Measurements from ENCODE around the gene SCNM1.
"Not testable (repeated sequence)": the region's sequence is repeated elsewhere in the genome, so short reads cannot be mapped to it uniquely, and the experiment has no call there.

SCNM1 gene

DNA sequence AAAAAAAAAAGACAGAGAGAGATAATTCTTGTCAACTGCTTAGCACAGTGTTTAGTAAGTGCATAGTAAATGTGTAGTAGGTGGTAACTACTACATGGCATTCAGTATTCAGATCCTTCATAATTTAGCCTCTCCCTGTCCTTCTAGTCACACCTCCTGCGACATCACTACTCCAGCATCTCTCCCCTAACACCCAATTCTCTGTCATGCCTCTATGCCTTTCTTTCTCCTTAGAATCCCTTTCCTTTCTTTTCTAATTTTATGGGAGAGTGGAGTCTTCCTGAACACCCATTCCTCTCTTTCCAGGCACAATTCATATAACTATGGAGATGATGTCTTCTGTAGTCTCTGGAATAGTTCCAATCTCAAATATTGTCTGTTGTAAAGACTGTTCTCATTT is 27.9 kb downstream of the SCNM1 start:
- no peaks in the 10 kb centered on the region for H3K36me3 ChIP-seq (ENCODE audit: control insufficient read depth, insufficient read depth, low read length)
- no peak for DNase-seq (ENCODE audit: low read depth, low spot score)
- no CpG with 5 or more reads among the region's 1 CpG for WGBS (ENCODE audit: insufficient coverage, insufficient read length)
- no peaks in the 10 kb centered on the region for H3K9me3 ChIP-seq (ENCODE audit: control insufficient read depth, insufficient read depth, low read length)
- H3K4me1 ChIP-seq (ENCODE audit: control insufficient read depth, insufficient read depth, low read length) = no peaks in the 10 kb centered on the region; the same call in 1 of the 2 replicates
- no peak overlapping the region for H3K4me3 ChIP-seq (ENCODE audit: low read length)
- no peaks in the 10 kb centered on the region for H3K27me3 ChIP-seq (ENCODE audit: control insufficient read depth, insufficient read depth, low read length)
- H3K27ac ChIP-seq (ENCODE audit: low read length) = no peak overlapping the region

GRCh38 chr1:151194894-151195594 is 29.1 kb downstream of the SCNM1 start:
- H3K9me3 ChIP-seq (ENCODE audit: control insufficient read depth, insufficient read depth, low read length); H3K4me3 ChIP-seq (ENCODE audit: low read length); H3K27ac ChIP-seq (ENCODE audit: low read length); H3K27me3 ChIP-seq (ENCODE audit: control insufficient read depth, insufficient read depth, low read length); DNase-seq (ENCODE audit: low read depth, low spot score); H3K36me3 ChIP-seq (ENCODE audit: control insufficient read depth, insufficient read depth, low read length); H3K4me1 ChIP-seq (ENCODE audit: control insufficient read depth, insufficient read depth, low read length): not testable (repeated sequence)
- no CpG with 5 or more reads among the region's 17 CpGs for WGBS (ENCODE audit: insufficient coverage, insufficient read length)

- no peak overlapping the region for H3K27ac ChIP-seq (ENCODE audit: low read length)
- no peak overlapping the region for H3K4me3 ChIP-seq (ENCODE audit: low read length)
- H3K9me3 ChIP-seq (ENCODE audit: control insufficient read depth, insufficient read depth, low read length) = no peaks in the 10 kb centered on the region
- H3K36me3 ChIP-seq (ENCODE audit: control insufficient read depth, insufficient read depth, low read length) = no peaks in the 10 kb centered on the region
- H3K27me3 ChIP-seq (ENCODE audit: control insufficient read depth, insufficient read depth, low read length) = no peaks in the 10 kb centered on the region
- no peaks in the 10 kb centered on the region; the same call in 1 of the 2 replicates for H3K4me1 ChIP-seq (ENCODE audit: control insufficient read depth, insufficient read depth, low read length)
- no peak for DNase-seq (ENCODE audit: low read depth, low spot score)
- WGBS (ENCODE audit: insufficient coverage, insufficient read length) = no CpG with 5 or more reads among the region's 14 CpGs
These were observed 30.4 kb downstream of the SCNM1 start for GRCh38 chr1:151196292-151196800.

DNA sequence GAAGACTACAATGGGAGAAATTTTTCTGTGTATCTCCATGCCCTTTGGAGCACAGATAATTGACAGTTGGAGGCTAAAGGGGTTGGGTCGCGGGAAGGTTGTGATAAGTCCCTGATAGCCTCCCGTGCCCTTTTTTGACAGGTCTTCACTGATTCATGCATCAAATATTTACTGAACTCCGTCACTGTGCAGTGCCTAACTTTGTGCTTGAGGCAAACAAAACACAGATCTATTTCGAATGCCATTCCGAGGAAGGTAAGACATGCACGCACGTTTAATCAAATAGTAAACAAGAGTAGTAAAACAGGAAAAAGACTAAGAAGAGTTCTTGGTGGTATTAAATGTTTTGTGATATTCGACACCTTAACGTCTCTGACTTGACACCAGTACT is 31.9 kb downstream of the SCNM1 start:
- H3K4me3 ChIP-seq (ENCODE audit: low read length) = peak overlapping the region; percentile 73
- no peaks in the 10 kb centered on the region for H3K9me3 ChIP-seq (ENCODE audit: control insufficient read depth, insufficient read depth, low read length)
- no peaks in the 10 kb centered on the region; the same call in 1 of the 2 replicates for H3K4me1 ChIP-seq (ENCODE audit: control insufficient read depth, insufficient read depth, low read length)
- no peak overlapping the region for H3K27ac ChIP-seq (ENCODE audit: low read length)
- no peaks in the 10 kb centered on the region for H3K27me3 ChIP-seq (ENCODE audit: control insufficient read depth, insufficient read depth, low read length)
- no CpG with 5 or more reads among the region's 10 CpGs for WGBS (ENCODE audit: insufficient coverage, insufficient read length)
- no peaks in the 10 kb centered on the region for H3K36me3 ChIP-seq (ENCODE audit: control insufficient read depth, insufficient read depth, low read length)
- no peak for DNase-seq (ENCODE audit: low read depth, low spot score)

GRCh38 chr1:151198254-151199127 is 32.5 kb downstream of the SCNM1 start, which contains the start of gene PIP5K1A:
Gene PIP5K1A, plus strand, starts transcription at chr1:151198552. Its CDS starts 445 bp downstream, at chr1:151198997.
- DNase-seq (ENCODE audit: low read depth, low spot score) = peak; percentile 92
- H3K27me3 ChIP-seq (ENCODE audit: control insufficient read depth, insufficient read depth, low read length) = no peaks in the 10 kb centered on the region
- H3K4me3 ChIP-seq (ENCODE audit: low read length) = peak within 1 kb of the TSS; percentile 73
- H3K36me3 ChIP-seq (ENCODE audit: control insufficient read depth, insufficient read depth, low read length) = no peaks in the 10 kb centered on the region
- no CpG with 5 or more reads among the region's 60 CpGs for WGBS (ENCODE audit: insufficient coverage, insufficient read length)
- H3K9me3 ChIP-seq (ENCODE audit: control insufficient read depth, insufficient read depth, low read length) = no peaks in the 10 kb centered on the region
- no peak within 1 kb of the TSS for H3K27ac ChIP-seq (ENCODE audit: low read length)
- no peaks in the 10 kb centered on the region; the same call in 1 of the 2 replicates for H3K4me1 ChIP-seq (ENCODE audit: control insufficient read depth, insufficient read depth, low read length)

DNA sequence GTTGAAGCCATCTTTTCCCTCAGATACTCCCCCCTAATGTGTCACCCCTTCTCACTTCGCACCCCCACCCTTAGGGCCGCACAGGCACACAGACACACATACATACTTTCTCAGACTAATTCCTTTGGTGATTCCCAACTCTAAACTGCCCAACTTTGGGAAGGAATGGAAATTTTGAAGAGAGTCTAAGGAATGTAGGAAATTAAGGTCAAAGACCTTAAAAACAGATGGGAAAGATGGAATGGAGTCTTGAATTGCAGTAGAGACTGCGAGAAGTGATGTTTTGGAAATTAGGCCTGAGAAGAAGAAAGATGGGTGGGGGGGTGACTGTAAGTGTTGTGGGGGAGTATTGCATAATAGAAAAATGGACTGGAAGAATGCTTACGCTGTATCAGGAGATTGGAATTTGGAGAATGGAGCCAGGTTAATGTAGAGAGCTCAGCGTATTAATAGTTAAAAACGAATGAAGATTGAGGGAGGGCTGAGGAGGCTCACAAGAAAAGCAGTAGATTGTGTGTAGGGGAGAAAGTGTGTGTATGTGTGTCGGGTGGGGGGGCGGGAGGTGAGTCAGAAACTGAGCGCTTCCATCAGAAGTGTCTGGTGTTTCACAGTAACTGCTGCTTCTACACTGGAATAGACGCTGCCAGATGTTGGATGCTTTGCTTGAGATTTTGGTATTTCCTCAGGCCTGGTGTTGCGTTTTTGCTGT is 34.1 kb downstream of the SCNM1 start:
- no peaks in the 10 kb centered on the region for H3K36me3 ChIP-seq (ENCODE audit: control insufficient read depth, insufficient read depth, low read length)
- no peak overlapping the region for H3K27ac ChIP-seq (ENCODE audit: low read length)
- no peaks in the 10 kb centered on the region; the same call in 1 of the 2 replicates for H3K4me1 ChIP-seq (ENCODE audit: control insufficient read depth, insufficient read depth, low read length)
- H3K4me3 ChIP-seq (ENCODE audit: low read length) = peak overlapping the region; percentile 73; the same call in 1 of the 2 replicates
- no CpG with 5 or more reads among the region's 11 CpGs for WGBS (ENCODE audit: insufficient coverage, insufficient read length)
- DNase-seq (ENCODE audit: low read depth, low spot score) = no peak
- H3K9me3 ChIP-seq (ENCODE audit: control insufficient read depth, insufficient read depth, low read length) = no peaks in the 10 kb centered on the region
- no peaks in the 10 kb centered on the region for H3K27me3 ChIP-seq (ENCODE audit: control insufficient read depth, insufficient read depth, low read length)

- not testable (repeated sequence) for H3K4me1 ChIP-seq (ENCODE audit: control insufficient read depth, insufficient read depth, low read length); H3K4me3 ChIP-seq (ENCODE audit: low read length); H3K36me3 ChIP-seq (ENCODE audit: control insufficient read depth, insufficient read depth, low read length); H3K27ac ChIP-seq (ENCODE audit: low read length); H3K27me3 ChIP-seq (ENCODE audit: control insufficient read depth, insufficient read depth, low read length); H3K9me3 ChIP-seq (ENCODE audit: control insufficient read depth, insufficient read depth, low read length); DNase-seq (ENCODE audit: low read depth, low spot score)
- WGBS (ENCODE audit: insufficient coverage, insufficient read length) = no CpG with 5 or more reads among the region's 12 CpGs
These were observed 39.5 kb downstream of the SCNM1 start for GRCh38 chr1:151205381-151205965.

DNA sequence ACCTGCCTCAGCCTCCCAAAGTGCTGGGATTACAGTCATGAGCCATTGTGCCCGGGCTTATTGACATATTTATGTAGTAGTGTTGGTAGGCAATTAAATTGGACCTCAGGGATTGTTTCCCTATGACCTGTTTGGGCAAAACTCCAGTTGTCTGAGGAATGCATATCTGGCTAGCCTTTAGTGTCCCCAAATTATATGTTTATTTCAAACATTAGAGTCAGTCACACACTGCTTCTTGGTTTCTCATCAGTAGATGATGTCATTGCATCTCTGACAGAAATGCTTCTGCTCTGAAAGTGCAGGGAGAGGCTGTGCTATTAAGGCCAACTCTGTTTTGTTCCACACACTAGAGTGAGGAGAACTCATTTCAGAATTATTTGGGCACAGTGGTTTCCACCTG is 44.9 kb downstream of the SCNM1 start:
- DNase-seq (ENCODE audit: low read depth, low spot score) = no peak
- WGBS (ENCODE audit: insufficient coverage, insufficient read length) = no CpG with 5 or more reads among the region's 1 CpG
- H3K4me1 ChIP-seq (ENCODE audit: control insufficient read depth, insufficient read depth, low read length) = no peaks in the 10 kb centered on the region
- no peak overlapping the region for H3K4me3 ChIP-seq (ENCODE audit: low read length)
- H3K27ac ChIP-seq (ENCODE audit: low read length) = no peak overlapping the region
- no peaks in the 10 kb centered on the region; the same call in 1 of the 2 replicates for H3K36me3 ChIP-seq (ENCODE audit: control insufficient read depth, insufficient read depth, low read length)
- no peaks in the 10 kb centered on the region for H3K9me3 ChIP-seq (ENCODE audit: control insufficient read depth, insufficient read depth, low read length)
- H3K27me3 ChIP-seq (ENCODE audit: control insufficient read depth, insufficient read depth, low read length) = no peaks in the 10 kb centered on the region

GRCh38 chr1:151211972-151212705 is 46.2 kb downstream of the SCNM1 start:
- WGBS (ENCODE audit: insufficient coverage, insufficient read length) = no CpG with 5 or more reads among the region's 15 CpGs
- Histone ChIP-seq H3K27me3 (ENCODE audit: control insufficient read depth, insufficient read depth, low read length) (no peaks in the 10 kb centered on the region), H3K27ac (ENCODE audit: low read length) (no peak overlapping the region), H3K4me3 (ENCODE audit: low read length) (no peak overlapping the region), H3K36me3 (ENCODE audit: control insufficient read depth, insufficient read depth, low read length) (no peaks in the 10 kb centered on the region; the same call in 1 of the 2 replicates), H3K4me1 (ENCODE audit: control insufficient read depth, insufficient read depth, low read length) (no peaks in the 10 kb centered on the region), H3K9me3 (ENCODE audit: control insufficient read depth, insufficient read depth, low read length) (no peaks in the 10 kb centered on the region)
- DNase-seq (ENCODE audit: low read depth, low spot score) = no peak
